Panc1 (cell line): ENCODE data around the gene MATN1. TPM values are rescaled to one million over a fixed set of nuclear protein-coding genes. Genes with fewer than 3 reads are reported as not detected.

ENCODE experiments used
- ATAC-seq: fragments of 200-7000 bp; cut with Tn5 transposase; 2 replicates; pipeline ENCODE4 v1.9.1; 2020; ENCODE audit warnings: mild to moderate bottlenecking, moderate library complexity
- BruUV-seq: library from RNA; stranded (reverse); fragments of 400-500 nt; replicated peaks from 2 replicates; lab custom pipeline; 2021; lab: Mats Ljungman, UMichigan
- CTCF ChIA-PET: fragments of 300-600 bp; sonication (Branson Sonifier 250); formaldehyde crosslinking; loops from one replicate; lab custom pipeline; 2022; ENCODE audit warnings: antibody characterized with exemption; lab: Charles Lee
- POLR2A ChIA-PET: fragments of 300-600 bp; sonication (Branson Sonifier 250); formaldehyde crosslinking; loops from one replicate; lab custom pipeline; 2022; ENCODE audit warnings: antibody characterized with exemption; lab: Charles Lee
- DNase-seq: peaks from one replicate; pipeline ENCODE4 v3.0.0-alpha.2; 2010; ENCODE audit warnings: low read depth, low spot score
- H3K27ac ChIP-seq: 2 replicates; pipeline ENCODE4 v1.5.1; 2011; ENCODE audit warnings: mild to moderate bottlenecking, low read length, inconsistent platforms
- H3K27me3 ChIP-seq: fragments of 200-500 bp; sonication (Bioruptor generic); 2 replicates; pipeline ENCODE4 v1.6.0; 2014; ENCODE audit warnings: low read length, inconsistent platforms; ENCODE audit not compliant: control insufficient read depth, insufficient read depth
- H3K36me3 ChIP-seq: fragments of 200-500 bp; sonication (Bioruptor generic); 2 replicates; pipeline ENCODE4 v1.5.1; 2014; ENCODE audit warnings: inconsistent platforms, mild to moderate bottlenecking, low read length, moderate library complexity; ENCODE audit not compliant: control insufficient read depth, insufficient read depth
- H3K4me1 ChIP-seq: 2 replicates; pipeline ENCODE4 v1.5.1; 2011; ENCODE audit warnings: inconsistent platforms, mild to moderate bottlenecking, low read length, moderate library complexity; ENCODE audit not compliant: control insufficient read depth, insufficient read depth
- H3K4me3 ChIP-seq, 2 experiments: 2 replicates each; pipeline ENCODE4 v1.5.1; 2011 to 2012; ENCODE audit warnings: low read depth in 2 of 2, low read length in 2 of 2, mild to moderate bottlenecking in 2 of 2, inconsistent platforms in 1 of 2, moderate library complexity in 1 of 2
- H3K9me3 ChIP-seq: fragments of 200-500 bp; sonication (Bioruptor generic); 2 replicates; pipeline ENCODE4 v1.5.1; 2014; ENCODE audit warnings: low read depth, mild to moderate bottlenecking, inconsistent platforms, low read length, moderate library complexity; ENCODE audit not compliant: control insufficient read depth, insufficient read depth
- POLR2AphosphoS5 ChIP-seq: IDR thresholded peaks from 2 replicates; pipeline ENCODE4 v1.6.1; 2012; ENCODE audit warnings: mild to moderate bottlenecking, low read depth, low read length, moderate library complexity
- SIN3A ChIP-seq: IDR thresholded peaks from 2 replicates; pipeline ENCODE4 v1.6.1; 2012; ENCODE audit warnings: low read depth, mild to moderate bottlenecking, low read length, moderate library complexity, borderline replicate concordance; ENCODE audit not compliant: insufficient read depth
- TCF7L2 ChIP-seq: IDR thresholded peaks from 2 replicates; pipeline ENCODE4 v1.6.1; 2011; ENCODE audit warnings: mild to moderate bottlenecking, low read depth, low read length, inconsistent platforms
- in situ Hi-C: cut with HindIII; loops from 2 replicates; pipeline ENCODE4 v1.10.0; 2016; ENCODE audit warnings: low sequenced_read_pairs, low pct_unique_long_range_greater_than_20kb
- intact Hi-C: fragments of 100-400 bp; cut with micrococcal nuclease; formaldehyde crosslinking; loops from one replicate; pipeline ENCODE4 v1.10.0; 2022; ENCODE audit not compliant: unreplicated experiment
- total RNA-seq: library from RNA; stranded (reverse); gene quantifications from one replicate; pipeline ENCODE4 v1.2.1, GENCODE V29; 2021; ENCODE audit not compliant: unreplicated experiment
- TF ChIP-seq, protein P1 (sequence below): fragments of 450-650 bp; IDR thresholded peaks from 2 replicates; pipeline ENCODE4 v1.5.1; 2017; ENCODE audit warnings: mild to moderate bottlenecking
- TF ChIP-seq, protein P2 (sequence below), 2 experiments: IDR thresholded peaks; 2 replicates each; pipeline ENCODE4 v1.6.1; 2011 to 2012; ENCODE audit warnings: low read depth in 2 of 2, control low read depth in 1 of 2, low read length in 1 of 2, mild to moderate bottlenecking in 1 of 2, moderate library complexity in 1 of 2; ENCODE audit not compliant: insufficient read depth in 1 of 2

The MATN1 gene
- total RNA-seq, 1 experiment from 2014 or later, result 0.59 TPM

DNA sequence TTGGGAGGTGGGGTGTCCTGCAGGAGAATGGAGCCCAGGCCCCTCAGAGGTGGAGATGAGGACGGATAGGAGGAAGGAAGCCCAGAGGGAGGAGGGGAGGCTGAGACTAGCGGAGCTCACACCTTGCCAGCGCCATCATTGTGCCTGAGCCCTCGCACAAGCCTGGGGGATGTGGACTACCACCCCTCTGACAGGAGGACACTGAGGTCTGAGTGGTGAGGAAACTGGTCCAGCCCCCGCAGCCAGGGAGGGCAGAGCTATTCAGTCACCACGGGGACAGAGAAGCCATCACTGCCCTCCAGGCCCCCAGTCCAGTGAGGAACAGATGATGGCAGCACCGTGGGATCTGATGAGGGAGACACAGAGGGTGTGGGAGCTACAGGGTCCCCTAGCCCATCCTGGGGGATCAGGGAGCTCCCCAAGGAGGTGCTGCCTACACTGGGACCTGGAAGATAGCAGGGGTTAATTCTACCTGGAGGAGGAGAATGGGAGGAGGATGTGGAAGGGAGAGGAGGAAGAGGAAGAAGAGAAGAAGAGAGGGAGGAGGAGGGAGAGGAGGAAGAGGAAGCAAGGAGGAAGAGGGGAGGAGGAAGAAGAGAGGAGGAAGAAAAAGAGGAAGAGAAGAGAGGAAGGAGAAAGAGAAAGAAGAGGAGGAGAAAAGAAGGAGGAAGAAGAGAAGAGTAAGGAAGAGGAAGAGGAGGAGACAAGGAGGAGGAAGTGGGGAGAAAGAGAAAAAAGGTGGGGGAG, 31.0 kb downstream of the MATN1 start:
- Histone ChIP-seq H3K4me1 (no peaks in the 10 kb centered on the region), H3K27me3 (no peaks in the 10 kb centered on the region; the same call in 1 of the 2 replicates), H3K27ac (no peak overlapping the region), H3K9me3 (no peaks in the 10 kb centered on the region), H3K36me3 (no peaks in the 10 kb centered on the region), H3K4me3 (no peak overlapping the region)
- ChIA-PET CTCF (no interaction called here), POLR2A (interaction anchor here (0.6 kb wide), 1 partner anchor 1306 kb away, joined by 3 read pairs; no protein-coding TSS in a partner anchor)
- no TSS peak for BruUV-seq
- in situ Hi-C loops (no loop called here), intact Hi-C loops (no loop called here)
- ATAC-seq (no peak), DNase-seq (no peak)
- TF ChIP-seq, protein P1, sequence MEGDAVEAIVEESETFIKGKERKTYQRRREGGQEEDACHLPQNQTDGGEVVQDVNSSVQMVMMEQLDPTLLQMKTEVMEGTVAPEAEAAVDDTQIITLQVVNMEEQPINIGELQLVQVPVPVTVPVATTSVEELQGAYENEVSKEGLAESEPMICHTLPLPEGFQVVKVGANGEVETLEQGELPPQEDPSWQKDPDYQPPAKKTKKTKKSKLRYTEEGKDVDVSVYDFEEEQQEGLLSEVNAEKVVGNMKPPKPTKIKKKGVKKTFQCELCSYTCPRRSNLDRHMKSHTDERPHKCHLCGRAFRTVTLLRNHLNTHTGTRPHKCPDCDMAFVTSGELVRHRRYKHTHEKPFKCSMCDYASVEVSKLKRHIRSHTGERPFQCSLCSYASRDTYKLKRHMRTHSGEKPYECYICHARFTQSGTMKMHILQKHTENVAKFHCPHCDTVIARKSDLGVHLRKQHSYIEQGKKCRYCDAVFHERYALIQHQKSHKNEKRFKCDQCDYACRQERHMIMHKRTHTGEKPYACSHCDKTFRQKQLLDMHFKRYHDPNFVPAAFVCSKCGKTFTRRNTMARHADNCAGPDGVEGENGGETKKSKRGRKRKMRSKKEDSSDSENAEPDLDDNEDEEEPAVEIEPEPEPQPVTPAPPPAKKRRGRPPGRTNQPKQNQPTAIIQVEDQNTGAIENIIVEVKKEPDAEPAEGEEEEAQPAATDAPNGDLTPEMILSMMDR, result no peak
- TF ChIP-seq TCF7L2, result no peak
- TF ChIP-seq POLR2AphosphoS5, result no peak
- TF ChIP-seq SIN3A, result no peak
- TF ChIP-seq, protein P2, sequence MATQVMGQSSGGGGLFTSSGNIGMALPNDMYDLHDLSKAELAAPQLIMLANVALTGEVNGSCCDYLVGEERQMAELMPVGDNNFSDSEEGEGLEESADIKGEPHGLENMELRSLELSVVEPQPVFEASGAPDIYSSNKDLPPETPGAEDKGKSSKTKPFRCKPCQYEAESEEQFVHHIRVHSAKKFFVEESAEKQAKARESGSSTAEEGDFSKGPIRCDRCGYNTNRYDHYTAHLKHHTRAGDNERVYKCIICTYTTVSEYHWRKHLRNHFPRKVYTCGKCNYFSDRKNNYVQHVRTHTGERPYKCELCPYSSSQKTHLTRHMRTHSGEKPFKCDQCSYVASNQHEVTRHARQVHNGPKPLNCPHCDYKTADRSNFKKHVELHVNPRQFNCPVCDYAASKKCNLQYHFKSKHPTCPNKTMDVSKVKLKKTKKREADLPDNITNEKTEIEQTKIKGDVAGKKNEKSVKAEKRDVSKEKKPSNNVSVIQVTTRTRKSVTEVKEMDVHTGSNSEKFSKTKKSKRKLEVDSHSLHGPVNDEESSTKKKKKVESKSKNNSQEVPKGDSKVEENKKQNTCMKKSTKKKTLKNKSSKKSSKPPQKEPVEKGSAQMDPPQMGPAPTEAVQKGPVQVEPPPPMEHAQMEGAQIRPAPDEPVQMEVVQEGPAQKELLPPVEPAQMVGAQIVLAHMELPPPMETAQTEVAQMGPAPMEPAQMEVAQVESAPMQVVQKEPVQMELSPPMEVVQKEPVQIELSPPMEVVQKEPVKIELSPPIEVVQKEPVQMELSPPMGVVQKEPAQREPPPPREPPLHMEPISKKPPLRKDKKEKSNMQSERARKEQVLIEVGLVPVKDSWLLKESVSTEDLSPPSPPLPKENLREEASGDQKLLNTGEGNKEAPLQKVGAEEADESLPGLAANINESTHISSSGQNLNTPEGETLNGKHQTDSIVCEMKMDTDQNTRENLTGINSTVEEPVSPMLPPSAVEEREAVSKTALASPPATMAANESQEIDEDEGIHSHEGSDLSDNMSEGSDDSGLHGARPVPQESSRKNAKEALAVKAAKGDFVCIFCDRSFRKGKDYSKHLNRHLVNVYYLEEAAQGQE (IDR thresholded peaks at IDR 0.05; ENCODE audit: insufficient read depth in 1 of 2, low read depth in 2 of 2, low read length in 1 of 2), result no peak

DNA sequence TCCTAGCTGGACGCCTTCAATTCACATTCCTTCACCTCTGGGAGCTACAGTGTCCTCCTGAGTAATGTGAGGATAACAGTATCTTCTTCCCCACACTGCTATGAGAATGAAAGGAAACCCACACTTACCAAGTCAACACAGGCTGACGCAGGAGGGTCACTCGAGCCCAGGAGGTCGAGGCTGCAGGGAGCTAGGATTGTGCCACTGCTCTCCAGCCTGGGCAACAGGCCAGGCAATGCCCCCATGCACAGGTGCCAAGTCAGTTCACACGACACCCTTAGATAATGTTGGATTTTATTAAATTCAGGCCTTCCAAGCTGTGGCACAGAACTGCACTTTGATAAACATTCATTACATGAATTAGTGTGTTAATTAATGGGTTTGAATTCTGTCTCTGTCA, 31.9 kb downstream of the MATN1 start:
- DNase-seq, result no peak
- in situ Hi-C loops (no loop called here), intact Hi-C loops (no loop called here)
- no peak overlapping the region for H3K4me3 ChIP-seq
- ATAC-seq, result no peak
- H3K27ac ChIP-seq, result no peak overlapping the region
- ChIA-PET POLR2A (no interaction called here), CTCF (no interaction called here)
- BruUV-seq, result no TSS peak
- TF ChIP-seq, protein P2 (IDR thresholded peaks at IDR 0.05; ENCODE audit: insufficient read depth in 1 of 2, low read depth in 2 of 2, low read length in 1 of 2), result no peak
- TF ChIP-seq, protein P1, result no peak
- no peak for TF ChIP-seq TCF7L2
- no peak for TF ChIP-seq POLR2AphosphoS5
- TF ChIP-seq SIN3A, result no peak
- H3K36me3 ChIP-seq, result no peaks in the 10 kb centered on the region
- no peaks in the 10 kb centered on the region for H3K4me1 ChIP-seq
- H3K9me3 ChIP-seq, result no peaks in the 10 kb centered on the region
- peaks cover 2% of the 10 kb centered on the region; the same call in 1 of the 2 replicates for H3K27me3 ChIP-seq
